Measurements from ENCODE around the gene SYCN.

The SYCN gene

DNA sequence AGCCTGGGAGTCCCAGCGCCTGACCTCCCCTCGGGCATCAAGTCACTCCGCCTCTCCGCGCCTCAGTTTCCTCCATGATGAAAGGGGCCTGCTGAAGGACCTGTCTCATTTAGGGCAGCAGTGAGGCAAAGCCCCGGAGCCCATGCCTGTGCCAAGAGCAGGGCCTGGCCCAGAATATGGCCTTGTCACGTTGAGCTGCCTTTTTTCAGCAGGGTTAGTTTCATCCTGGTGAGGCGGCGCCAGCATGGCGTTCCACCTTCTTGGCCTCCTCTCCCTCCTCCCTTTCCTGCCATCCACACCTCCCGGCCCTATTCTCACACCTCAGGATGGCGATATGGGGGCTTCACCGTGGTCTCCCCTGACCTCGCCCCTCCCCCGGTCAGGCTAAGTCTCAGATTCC lies 48.3 kb downstream of the SYCN start:
- Histone ChIP-seq H3K9me3 (ENCODE audit: severe bottlenecking) (no peaks in the 10 kb centered on the region), H3K4me1 (ENCODE audit: insufficient read depth, poor library complexity, severe bottlenecking) (peaks cover 23% of the 10 kb centered on the region), H3K27me3 (ENCODE audit: insufficient read depth, poor library complexity, severe bottlenecking) (no peaks in the 10 kb centered on the region), H3K27ac (ENCODE audit: poor library complexity, severe bottlenecking) (peak overlapping the region; percentile 32), H3K36me3 (ENCODE audit: low read depth) (no peaks in the 10 kb centered on the region), H3K4me3 (ENCODE audit: severe bottlenecking) (no peak overlapping the region)
- ATAC-seq (ENCODE audit: low read depth) (no peak), DNase-seq (ENCODE audit: low spot score) (no peak)
- TF ChIP-seq, protein P1, sequence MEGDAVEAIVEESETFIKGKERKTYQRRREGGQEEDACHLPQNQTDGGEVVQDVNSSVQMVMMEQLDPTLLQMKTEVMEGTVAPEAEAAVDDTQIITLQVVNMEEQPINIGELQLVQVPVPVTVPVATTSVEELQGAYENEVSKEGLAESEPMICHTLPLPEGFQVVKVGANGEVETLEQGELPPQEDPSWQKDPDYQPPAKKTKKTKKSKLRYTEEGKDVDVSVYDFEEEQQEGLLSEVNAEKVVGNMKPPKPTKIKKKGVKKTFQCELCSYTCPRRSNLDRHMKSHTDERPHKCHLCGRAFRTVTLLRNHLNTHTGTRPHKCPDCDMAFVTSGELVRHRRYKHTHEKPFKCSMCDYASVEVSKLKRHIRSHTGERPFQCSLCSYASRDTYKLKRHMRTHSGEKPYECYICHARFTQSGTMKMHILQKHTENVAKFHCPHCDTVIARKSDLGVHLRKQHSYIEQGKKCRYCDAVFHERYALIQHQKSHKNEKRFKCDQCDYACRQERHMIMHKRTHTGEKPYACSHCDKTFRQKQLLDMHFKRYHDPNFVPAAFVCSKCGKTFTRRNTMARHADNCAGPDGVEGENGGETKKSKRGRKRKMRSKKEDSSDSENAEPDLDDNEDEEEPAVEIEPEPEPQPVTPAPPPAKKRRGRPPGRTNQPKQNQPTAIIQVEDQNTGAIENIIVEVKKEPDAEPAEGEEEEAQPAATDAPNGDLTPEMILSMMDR (IDR thresholded peaks at IDR 0.05; ENCODE audit: poor library complexity, severe bottlenecking) = no peak

GRCh38 chr19:39155114-39155700 lies 48.9 kb downstream of the SYCN start:
- TF ChIP-seq, protein P1 (IDR thresholded peaks at IDR 0.05; ENCODE audit: poor library complexity, severe bottlenecking) = no peak
- Histone ChIP-seq H3K27me3 (ENCODE audit: insufficient read depth, poor library complexity, severe bottlenecking) (no peaks in the 10 kb centered on the region), H3K4me1 (ENCODE audit: insufficient read depth, poor library complexity, severe bottlenecking) (peaks cover 18% of the 10 kb centered on the region), H3K27ac (ENCODE audit: poor library complexity, severe bottlenecking) (peak overlapping the region; percentile 32), H3K36me3 (ENCODE audit: low read depth) (no peaks in the 10 kb centered on the region), H3K9me3 (ENCODE audit: severe bottlenecking) (no peaks in the 10 kb centered on the region), H3K4me3 (ENCODE audit: severe bottlenecking) (no peak overlapping the region)
- ATAC-seq (ENCODE audit: low read depth) (no peak; the same call in 2 of the 3 replicates), DNase-seq (ENCODE audit: low spot score) (no peak)

GRCh38 chr19:39154629-39155100 lies 49.4 kb downstream of the SYCN start:
- H3K27ac ChIP-seq (ENCODE audit: poor library complexity, severe bottlenecking) = peak overlapping the region; percentile 32
- H3K27me3 ChIP-seq (ENCODE audit: insufficient read depth, poor library complexity, severe bottlenecking) = no peaks in the 10 kb centered on the region
- ATAC-seq (ENCODE audit: low read depth) = peak; percentile 75
- no peak overlapping the region for H3K4me3 ChIP-seq (ENCODE audit: severe bottlenecking)
- TF ChIP-seq, protein P1 (IDR thresholded peaks at IDR 0.05; ENCODE audit: poor library complexity, severe bottlenecking) = no peak
- peaks cover 17% of the 10 kb centered on the region for H3K4me1 ChIP-seq (ENCODE audit: insufficient read depth, poor library complexity, severe bottlenecking)
- no peaks in the 10 kb centered on the region for H3K36me3 ChIP-seq (ENCODE audit: low read depth)
- no peak for DNase-seq (ENCODE audit: low spot score)
- no peaks in the 10 kb centered on the region for H3K9me3 ChIP-seq (ENCODE audit: severe bottlenecking)

GRCh38 chr19:39154100-39154628 lies 49.9 kb downstream of the SYCN start:
- peaks cover 17% of the 10 kb centered on the region for H3K4me1 ChIP-seq (ENCODE audit: insufficient read depth, poor library complexity, severe bottlenecking)
- no peak for ATAC-seq (ENCODE audit: low read depth)
- H3K9me3 ChIP-seq (ENCODE audit: severe bottlenecking) = no peaks in the 10 kb centered on the region
- H3K36me3 ChIP-seq (ENCODE audit: low read depth) = no peaks in the 10 kb centered on the region
- H3K4me3 ChIP-seq (ENCODE audit: severe bottlenecking) = no peak overlapping the region
- peak overlapping the region; percentile 32 for H3K27ac ChIP-seq (ENCODE audit: poor library complexity, severe bottlenecking)
- TF ChIP-seq, protein P1 (IDR thresholded peaks at IDR 0.05; ENCODE audit: poor library complexity, severe bottlenecking) = no peak
- H3K27me3 ChIP-seq (ENCODE audit: insufficient read depth, poor library complexity, severe bottlenecking) = no peaks in the 10 kb centered on the region
- DNase-seq (ENCODE audit: low spot score) = no peak

Measured in RWPE2 (cell line).